SIG-M5 (cell line): ENCODE measurements around the gene IKBKE.

ENCODE experiments used
- DNase-seq: peaks from one replicate; lab custom pipeline; 2025; lab: John Stamatoyannopoulos, UW

Gene IKBKE

GRCh38 chr1:206544562-206545257, 74.4 kb downstream of the IKBKE start:
- DNase-seq: no peak

- no peak for DNase-seq
Observed at GRCh38 chr1:206545351-206545750, 75.1 kb downstream of the IKBKE start.
